HG03378 (cell line): ENCODE results near the gene PPP1R14C.

ENCODE experiments used
- ATAC-seq: cut with Tn5 transposase; IDR thresholded peaks from one replicate; pipeline ENCODE4 v1.9.1; 2021; ENCODE audit warnings: mild to moderate bottlenecking, moderate library complexity; ENCODE audit not compliant: unreplicated experiment

The PPP1R14C gene

DNA sequence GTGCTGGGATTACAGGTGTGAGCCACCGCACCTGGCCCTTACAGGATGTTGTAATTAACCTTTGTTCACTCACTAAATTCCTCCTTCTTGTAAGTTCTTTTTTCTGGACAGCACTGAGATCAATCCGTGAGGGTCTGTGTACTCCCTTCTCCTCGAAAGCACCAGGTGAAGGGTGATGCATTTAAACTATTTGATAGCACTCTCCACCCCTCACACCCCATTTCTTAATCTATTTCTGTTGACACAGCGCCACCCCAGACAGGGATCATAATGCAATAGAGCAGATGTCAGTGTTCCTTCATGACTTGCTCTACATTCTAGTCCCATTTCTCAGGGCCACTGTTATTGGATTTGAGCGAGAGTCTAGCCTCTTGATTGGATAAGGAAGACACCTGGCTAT, 46.3 kb downstream of the PPP1R14C start:
- ATAC-seq, result no peak

DNA sequence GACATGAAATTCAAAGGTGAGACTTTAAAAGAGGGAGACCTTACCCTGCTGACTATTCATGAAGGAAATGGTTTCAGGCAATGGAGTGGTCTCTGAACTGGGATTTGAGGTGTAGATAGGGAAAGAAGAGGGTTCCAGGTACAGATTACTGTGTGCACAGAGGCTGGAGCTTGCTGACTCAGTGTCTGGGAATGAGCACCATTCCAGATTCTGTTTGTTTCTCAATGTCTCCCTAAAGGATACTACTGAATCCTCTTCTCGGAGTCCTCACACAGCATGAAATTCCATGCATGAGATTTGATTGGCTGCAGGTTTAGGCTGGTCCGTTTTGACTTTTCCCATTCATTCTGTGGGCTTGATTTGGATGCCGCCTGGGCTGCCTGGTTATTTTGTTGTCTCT, 49.0 kb downstream of the PPP1R14C start:
- no peak for ATAC-seq

DNA sequence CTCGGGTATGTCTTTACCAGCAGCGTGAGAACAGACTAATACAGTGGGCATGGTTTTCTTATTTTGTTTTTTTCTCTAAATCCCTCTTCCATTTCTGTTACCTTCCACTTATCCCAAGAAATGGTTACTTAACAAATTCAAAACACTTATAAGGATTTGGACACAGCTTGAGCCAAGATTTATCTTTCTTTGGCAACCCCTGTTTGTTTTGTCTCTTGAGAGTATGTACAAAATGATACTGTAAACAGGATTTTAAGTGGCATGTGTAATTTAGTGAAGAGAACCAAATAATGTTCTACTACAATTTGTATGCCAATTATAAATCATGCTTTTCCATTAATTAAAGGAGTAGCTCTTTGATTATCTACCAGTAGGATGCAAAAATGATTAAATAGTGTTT, 51.4 kb downstream of the PPP1R14C start:
- no peak for ATAC-seq

DNA sequence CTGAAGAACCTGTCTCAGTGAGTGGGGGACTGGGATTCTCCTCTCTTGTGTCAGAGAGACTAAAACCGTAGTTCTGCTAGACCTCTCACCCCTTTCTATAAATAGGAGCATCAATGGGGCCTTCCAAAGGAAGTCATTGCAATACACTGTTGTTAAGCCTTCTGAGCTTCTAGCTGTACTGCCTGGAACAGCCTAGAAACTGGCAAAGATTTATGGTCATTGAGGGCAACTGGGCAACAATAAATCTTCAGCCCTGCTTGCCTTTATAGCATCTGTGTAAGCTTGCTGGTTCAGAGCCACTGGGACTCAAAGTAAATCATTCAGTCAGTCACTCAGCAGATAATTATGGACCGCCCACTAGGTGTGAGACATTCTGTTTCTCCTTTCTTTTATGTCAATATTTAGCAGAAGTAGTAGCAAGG, 53.2 kb downstream of the PPP1R14C start:
- no peak for ATAC-seq

DNA sequence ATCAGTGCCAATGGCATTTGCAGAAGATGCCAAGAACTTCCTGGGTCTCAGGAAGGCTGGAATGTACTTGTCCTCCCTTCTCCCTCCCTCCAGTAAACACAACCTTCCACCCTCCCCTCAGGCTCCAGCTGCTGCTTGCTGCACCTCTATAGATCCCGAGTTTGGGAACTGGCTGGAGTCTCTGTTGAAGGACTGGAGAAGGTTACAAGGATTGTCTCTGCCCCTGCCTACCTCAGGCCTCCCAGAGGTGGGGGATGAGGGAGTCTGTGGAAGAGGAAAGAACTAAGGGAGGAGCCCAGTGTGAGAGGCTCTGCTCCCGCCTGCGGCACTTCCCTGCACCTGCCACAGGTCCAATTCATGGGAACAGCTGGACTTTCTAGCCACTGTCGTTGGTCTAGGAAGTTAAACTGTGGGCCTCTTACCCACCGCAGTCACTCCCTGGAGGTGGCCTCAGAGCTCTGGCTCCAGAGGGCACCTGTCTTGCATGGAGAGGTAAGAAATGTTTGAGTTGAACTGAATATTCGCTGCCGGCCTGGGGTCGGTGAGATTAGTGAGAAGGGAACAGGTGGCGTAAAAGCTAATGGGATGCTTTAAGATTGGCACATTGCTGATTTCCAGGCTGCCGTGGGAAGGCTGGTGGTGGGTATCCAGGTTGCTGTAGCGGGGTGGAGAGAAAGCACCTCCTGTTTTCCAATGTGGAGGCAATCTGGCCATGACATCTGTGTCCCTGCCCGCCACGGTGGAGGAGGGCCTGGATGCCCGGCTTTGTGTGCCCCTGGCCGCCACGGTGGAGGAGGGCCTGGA, 54.3 kb downstream of the PPP1R14C start:
- no peak for ATAC-seq

DNA sequence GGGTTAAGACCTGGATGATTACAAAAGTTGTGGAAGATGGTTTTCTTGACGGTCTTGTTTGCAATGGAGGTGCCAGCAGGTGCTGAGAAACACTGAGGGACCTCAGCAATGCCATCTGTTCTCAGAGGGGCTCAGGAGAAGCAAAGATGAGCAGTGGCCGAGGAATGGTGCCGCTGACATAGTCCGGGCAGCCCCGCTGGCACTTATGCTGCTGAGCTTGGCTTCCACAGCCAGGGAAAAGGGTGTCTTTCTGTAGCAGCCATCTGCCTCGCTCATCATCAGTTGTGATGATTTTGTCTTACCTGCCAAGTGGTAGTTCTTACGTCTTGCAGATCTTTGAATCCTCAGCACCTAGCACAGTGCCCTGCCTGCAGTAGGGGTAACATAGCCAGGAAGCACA, 55.7 kb downstream of the PPP1R14C start:
- no peak for ATAC-seq

DNA sequence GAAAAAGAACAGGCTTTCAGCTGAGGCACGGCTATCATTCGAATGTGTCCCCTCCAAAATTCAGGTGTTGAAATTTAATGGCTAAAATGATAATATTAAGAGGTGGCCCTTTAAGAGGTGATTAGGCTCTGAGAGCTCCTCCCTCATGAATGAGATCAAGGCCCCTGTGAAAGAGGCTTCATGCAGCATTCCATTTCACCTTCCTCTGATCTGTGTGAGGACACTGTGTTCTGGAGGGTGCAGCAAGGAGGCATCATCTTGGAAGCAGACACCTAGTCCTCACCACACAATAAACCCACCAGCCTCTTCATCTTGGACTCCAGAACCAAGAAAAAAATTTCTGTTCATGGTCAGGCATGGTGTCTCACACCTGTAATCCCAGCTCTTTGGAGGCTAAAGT, 56.4 kb downstream of the PPP1R14C start:
- no peak for ATAC-seq

DNA sequence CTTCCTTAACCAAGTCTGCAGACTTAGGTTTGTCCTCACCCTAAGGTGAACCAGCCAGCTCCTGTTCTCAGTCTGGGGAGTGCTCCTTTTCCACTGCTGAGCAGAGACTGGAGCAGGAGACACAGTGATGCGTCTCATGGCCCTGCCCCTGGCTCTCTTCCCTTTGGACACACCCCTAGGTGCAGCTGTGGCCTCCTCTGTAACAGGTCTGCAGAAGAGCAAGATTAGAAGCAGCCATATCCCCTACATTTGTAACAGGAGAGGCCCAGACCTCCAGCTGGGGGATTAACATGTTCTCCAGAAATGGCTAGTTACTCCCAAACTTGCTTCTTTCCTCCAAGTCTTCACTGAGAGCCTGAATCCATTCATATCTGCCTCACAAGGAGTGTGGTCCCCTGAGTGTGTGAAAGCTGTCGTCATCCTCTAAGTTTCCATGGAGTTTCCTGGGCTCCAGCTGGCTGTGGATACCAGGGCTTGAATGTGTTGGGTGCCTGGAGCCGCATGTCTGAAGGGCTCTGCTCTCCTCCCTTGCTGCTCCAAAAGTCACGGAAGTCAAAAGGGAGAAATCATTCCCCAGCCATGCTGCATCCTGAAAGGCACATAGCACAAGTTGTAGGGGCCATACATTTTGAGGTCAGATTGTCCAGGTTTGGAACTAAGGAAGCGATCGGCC, 57.7 kb downstream of the PPP1R14C start:
- no peak for ATAC-seq

DNA sequence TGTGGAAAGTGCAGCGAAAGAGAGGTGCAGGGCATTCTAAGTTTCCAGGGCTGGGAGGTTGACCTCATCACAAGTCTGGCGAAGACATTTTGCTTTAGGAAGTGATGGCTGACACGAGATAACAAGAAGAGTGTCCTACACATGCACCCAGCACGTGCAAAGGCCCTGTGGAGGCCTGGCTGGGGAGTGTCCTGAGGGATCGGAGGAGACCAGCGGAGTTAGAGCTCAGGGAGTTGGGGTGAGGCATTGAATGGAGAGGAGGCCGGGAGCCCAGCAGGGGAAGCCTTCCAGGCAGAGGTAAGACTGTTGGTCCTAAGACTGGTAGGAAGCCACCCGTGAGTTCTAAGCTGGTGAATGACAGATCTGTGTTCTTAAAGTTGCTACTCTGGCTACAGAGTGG, 58.4 kb downstream of the PPP1R14C start:
- ATAC-seq, result no peak

DNA sequence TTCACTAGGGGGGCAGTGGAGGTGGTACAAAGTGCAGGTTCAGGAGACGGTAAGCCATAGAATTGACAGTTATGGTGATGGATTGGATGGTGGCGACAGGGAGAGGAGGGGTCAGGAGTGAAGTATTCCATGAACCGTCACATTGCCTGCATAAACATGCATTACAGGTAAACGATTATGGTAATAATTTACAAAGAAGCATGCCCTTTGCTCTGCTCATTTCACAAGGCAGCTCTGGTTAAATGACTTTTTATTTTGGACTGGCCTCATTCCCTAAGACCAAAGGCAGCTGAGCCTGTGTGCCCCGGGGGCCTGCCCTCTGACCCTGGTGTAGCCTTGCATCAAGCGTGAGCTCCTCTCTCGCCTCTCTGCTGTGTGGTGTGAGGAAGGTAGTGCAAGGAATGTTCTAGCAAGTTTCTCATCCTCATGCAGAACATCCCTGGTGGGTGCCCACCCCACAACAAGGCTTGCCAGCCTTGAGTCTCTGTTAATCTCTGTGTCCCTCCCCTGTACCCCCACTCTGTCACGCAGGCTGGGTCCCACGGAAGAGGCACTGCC, 59.0 kb downstream of the PPP1R14C start:
- no peak for ATAC-seq

DNA sequence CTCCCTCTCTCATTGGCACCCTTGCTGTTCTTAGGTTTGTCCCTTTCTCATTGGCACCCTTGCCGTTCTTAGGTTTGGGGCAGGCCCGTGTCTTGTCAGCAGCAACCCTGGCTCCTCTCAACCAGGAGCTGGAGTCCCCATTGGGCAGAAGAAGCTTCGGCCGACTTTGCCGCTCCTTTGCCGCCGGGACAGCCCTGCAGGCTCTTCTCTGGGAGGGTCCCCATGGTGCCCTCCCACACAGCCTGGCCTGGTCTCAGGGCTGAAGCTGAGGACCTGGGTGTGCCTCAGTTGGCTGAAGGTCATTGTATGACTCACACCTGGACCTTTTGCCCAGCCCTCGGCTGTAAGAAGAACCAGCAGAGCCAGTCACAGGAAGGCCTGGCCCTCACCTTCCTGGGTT, 59.6 kb downstream of the PPP1R14C start:
- no peak for ATAC-seq

DNA sequence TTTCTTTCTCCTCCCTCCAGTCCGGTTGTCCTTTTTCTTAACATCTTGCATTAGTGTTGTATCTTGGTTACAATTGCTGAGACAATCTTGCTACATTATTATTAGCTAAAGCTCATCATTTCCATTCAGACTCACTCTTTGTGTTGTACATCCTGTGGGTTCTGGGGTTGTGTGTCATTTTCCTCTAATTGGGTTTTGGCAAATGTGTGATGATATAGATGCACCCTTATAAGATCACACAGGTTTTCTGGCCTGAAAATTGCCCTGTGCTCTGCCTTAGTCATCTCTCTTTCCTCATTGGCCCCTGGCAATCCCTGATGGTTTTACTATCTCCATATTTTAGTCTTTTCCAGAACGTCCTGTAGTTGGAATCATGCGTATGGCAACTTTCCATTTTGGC, 60.1 kb downstream of the PPP1R14C start:
- ATAC-seq, result no peak

DNA sequence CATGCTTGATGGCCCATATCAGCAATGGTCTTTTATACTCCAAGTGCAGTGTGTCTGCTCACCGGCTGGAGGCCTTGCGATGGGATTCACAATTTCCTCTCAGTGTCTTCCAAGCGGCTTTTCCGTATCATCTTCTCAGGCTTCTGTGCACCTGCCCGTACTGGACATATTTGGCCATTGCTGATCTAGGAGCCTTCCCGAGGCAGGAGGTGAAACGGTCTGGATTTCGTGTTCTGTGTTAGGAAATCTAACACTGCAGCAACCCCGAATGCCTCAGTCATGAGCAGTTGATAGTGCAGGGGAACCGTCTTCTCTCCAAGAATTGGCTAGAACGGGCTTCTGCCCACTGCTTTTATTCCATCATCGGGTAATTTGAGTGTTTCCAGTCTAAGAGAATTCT, 60.5 kb downstream of the PPP1R14C start:
- ATAC-seq, result no peak

DNA sequence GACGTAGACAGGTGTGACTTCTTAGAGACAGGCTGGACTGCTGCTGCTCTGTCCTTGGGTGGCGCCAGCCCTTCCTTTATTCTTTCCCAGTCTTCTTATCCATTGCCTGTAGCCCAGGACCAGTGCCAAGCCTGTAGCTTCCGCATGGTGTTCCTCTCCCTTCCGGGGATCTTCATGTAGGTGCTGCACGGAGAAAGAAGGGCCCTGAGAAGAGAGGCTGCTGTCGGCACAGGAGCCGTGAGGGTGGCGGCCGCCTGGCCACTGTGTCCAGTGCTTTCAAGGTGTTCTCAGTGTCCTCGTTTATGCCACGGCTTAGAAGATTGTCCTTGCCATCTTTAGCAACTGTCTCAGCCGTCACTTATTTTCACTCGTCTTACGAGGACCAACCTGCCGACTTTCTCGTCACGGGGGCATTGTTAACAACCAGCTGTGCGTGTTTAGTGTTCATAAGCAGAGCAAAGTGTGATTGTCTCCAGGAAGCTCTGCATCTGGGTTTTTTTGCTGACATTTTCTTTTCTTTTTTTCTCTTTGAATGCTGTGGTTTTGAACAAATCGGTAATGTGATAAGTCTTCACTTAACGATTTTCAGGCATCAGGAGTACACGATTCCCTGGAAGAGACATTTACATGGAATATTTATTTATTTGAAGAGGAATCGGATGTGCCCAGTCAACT, 61.2 kb downstream of the PPP1R14C start:
- ATAC-seq, result no peak

DNA sequence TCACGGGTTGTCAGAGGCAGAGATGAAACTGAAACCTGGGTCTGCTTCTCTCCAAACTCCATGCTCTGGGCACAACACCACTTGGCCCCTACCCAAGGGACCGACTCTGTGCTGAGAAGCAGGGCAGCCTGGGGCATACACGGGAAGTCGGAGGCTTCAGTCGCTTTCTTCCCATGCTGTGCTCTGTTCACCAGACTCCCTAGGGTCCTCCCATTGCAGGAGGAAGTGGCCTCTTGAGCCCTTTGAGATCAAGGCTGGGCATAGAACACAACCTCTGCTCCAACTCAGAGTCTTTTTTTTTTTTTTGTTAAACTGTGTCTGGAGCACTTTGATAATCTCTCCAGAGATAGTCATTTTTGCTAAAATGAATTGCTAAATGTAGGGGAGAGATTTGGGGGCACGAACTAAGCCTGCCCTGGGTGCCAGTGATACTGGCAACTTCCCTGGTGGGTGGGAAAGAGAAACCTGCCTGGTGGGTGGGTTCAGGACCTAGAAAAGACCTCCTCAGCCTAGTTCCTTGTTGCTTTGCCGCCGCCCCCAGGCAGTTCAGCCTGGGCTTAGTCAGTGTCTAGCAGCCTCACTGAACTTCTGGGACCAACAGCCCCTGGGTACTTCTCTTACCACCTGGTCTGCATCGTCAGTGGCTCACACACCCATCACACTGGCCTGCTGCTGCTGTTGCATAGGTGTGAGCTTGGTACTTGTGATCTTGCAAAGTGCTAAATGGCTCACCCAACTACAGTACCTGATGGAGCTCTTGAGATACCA, 62.0 kb downstream of the PPP1R14C start:
- ATAC-seq, result no peak

DNA sequence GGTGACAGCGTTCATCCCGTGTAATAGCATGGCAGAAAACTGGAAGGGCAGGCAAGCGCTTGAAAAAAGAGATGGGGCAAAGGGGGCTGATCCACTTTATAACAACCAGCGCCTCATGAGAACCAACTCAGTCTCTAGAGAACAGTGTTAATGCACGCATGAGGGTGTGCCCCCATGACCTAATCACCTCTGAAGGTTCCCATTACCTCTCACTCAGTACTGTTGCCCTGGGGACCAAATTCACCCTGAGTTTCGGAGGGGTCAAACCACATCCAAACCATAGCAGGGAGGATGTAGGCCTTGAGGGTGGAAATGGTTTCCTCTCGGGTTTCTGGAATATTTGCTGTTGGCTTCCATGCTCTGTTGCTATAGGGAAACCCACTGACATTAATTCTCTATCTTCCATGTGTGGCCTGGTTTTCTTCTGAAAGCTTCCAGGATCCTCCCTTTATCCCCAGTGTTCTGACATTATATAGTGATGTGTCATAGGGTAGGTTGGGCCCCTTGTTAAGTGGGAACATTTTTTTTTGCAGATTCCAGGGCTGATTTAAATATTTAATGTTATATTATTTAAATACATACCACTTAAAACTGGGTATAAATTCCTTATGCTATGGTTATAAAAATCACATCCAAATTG, 65.2 kb downstream of the PPP1R14C start:
- ATAC-seq, result no peak

DNA sequence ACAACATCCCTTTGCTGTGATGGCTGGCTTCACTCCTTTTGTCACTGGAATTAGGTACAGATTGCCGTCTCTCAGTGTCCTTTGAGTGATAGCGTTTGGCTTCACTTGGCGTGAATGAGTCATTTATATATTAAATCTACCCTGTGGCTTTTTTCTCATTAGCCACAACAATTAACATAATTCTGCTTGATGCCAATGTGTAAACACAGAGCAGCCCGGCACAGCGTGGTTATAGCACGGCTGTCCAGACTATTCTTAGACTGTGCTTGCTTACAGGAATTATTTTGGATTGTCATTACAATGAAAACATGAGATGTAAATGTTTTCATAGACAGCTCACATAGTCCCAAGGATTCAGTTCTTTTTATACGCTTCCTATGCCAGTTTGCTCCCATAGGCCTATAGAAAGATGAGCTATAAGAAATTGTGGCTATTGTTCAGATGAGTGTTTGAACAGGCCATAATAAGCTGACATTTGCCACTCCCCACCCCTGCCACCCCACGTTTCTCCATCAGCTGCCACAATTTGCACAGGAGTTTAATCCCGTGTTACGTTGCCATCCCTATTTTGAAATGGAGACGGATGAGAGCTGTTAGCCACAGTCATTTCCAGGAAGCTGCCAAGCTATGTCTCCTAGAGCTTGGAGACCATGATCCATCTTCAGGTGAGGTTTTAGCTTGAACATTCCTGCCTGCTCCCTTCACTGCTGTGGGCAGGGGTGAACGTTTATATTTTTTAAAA, 65.9 kb downstream of the PPP1R14C start:
- ATAC-seq, result no peak

DNA sequence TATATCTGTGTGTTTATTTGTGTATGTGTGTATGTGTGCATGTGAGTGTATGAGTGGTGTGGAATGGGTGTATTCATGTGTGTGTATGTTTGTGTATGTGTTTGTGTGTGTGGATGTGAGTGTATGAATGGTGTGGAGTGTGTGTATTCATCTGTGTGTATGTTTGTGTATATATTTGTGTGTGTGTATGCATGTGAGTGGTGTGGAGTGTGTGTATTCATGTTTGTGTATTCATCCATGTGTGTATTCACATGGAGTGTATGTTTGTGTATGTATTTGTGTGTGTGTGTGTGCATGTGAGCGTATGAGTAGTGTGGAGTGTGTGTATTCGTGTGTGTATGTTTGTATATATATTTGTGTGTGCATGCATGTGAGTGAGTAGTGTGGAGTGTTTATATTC, 66.6 kb downstream of the PPP1R14C start:
- ATAC-seq, result no peak

DNA sequence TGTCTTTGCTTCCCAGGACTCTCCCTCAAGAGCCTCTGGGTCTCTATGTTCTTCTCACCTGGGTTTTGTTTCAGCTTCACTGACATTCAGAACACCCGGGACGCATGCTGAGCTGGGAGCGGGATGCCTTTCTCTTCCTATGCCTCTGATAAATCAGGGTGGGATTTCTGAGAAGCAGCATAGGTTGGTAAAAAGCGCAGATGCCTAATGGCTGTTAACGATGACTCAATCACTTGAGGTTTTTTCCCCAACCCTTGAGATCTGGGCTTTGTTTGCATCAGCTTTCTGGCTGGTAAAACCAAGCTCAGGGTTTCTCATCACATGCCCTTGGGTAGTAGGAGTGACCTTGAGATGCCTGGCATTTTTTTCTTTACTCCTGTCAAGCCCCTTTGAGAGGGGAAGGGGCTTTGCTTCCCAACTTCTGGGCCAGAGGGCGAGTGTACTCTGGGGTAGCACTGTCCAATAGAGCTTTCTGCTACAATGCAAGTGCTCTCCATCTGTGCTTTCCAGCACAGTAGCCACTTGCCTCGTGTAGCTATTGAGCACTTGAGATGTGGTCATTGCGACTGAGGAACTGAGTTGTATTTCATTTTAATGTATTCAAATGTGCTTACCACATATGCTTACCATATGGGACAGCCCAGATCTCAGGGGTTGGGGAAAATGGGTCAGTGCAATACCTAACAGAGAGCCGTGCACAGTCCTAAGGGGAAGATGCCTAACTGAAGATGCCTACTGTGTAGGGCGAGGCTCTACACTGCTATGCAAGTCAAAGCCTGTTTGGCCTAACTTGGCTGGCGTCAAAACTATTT, 69.1 kb downstream of the PPP1R14C start:
- ATAC-seq, result no peak
